ENCODE results near the gene PIGL.

GRCh38 chr17:16171613-16172012 is 45.4 kb upstream of the PIGL start:
- TF ChIP-seq, protein P1, sequence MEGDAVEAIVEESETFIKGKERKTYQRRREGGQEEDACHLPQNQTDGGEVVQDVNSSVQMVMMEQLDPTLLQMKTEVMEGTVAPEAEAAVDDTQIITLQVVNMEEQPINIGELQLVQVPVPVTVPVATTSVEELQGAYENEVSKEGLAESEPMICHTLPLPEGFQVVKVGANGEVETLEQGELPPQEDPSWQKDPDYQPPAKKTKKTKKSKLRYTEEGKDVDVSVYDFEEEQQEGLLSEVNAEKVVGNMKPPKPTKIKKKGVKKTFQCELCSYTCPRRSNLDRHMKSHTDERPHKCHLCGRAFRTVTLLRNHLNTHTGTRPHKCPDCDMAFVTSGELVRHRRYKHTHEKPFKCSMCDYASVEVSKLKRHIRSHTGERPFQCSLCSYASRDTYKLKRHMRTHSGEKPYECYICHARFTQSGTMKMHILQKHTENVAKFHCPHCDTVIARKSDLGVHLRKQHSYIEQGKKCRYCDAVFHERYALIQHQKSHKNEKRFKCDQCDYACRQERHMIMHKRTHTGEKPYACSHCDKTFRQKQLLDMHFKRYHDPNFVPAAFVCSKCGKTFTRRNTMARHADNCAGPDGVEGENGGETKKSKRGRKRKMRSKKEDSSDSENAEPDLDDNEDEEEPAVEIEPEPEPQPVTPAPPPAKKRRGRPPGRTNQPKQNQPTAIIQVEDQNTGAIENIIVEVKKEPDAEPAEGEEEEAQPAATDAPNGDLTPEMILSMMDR (conservative IDR thresholded peaks at IDR 0.05; ENCODE audit: low read length): no peak
- TF ChIP-seq EZH2phosphoT487 (IDR thresholded peaks at IDR 0.05; ENCODE audit: borderline replicate concordance): no peak
